Stomach smooth muscle (tissue), 2 donors: ENCODE data around the gene GOSR2.
A peak's percentile ranks its signal among the peaks of the same experiment; 100 is the strongest.
"Not testable (repeated sequence)": the region's sequence is repeated elsewhere in the genome, so short reads cannot be mapped to it uniquely, and the experiment has no call there.

Source experiments
- H3K27ac ChIP-seq: one replicate; pipeline ENCODE4 v1.7.0; 2013; ENCODE audit warnings: mild to moderate bottlenecking, low read length, inconsistent platforms
- H3K27me3 ChIP-seq, 2 donors: one replicate each; pipeline ENCODE4 v1.7.0; 2013; ENCODE audit warnings: low read length in 2 of 2; ENCODE audit not compliant: insufficient read depth in 2 of 2, control insufficient read depth in 1 of 2
- H3K36me3 ChIP-seq, 2 donors: one replicate each; pipeline ENCODE4 v1.7.0; 2013; ENCODE audit warnings: low read length in 2 of 2; ENCODE audit not compliant: control insufficient read depth in 2 of 2, insufficient read depth in 2 of 2
- H3K4me1 ChIP-seq: one replicate; pipeline ENCODE4 v1.7.0; 2013; ENCODE audit warnings: low read length; ENCODE audit not compliant: control insufficient read depth, insufficient read depth
- H3K4me3 ChIP-seq, 2 donors: one replicate each; pipeline ENCODE4 v1.7.0; 2013; ENCODE audit warnings: low read length in 2 of 2
- H3K9ac ChIP-seq, 2 donors: one replicate each; pipeline ENCODE4 v1.7.0; 2013; ENCODE audit warnings: low read length in 2 of 2, mild to moderate bottlenecking in 1 of 2
- H3K9me3 ChIP-seq, 2 donors: one replicate each; pipeline ENCODE4 v1.7.0; 2013; ENCODE audit warnings: low read length in 2 of 2; ENCODE audit not compliant: control insufficient read depth in 2 of 2
- donor health status: healthy.
- donor health status: Pancreatic carcinoma.

GOSR2 gene

DNA sequence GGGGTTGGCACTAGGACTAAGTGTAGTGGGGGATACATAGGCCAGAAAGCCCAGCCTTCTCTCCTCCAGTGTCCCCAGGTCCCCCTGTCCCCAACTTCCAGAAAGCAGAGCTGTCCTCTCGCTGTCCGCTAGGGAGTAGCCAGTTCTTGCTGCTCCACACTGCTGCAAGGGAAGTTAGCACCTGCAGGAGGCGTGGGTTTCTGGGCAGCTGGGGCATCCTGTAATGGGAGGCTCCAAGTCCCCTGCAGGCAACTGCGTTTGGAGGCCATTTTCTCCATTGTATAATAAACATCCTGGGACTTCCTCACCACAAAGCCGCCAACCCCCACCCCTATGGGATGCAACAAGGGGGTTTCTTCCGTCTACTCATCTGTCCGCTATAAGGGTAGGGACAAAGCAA, 54.4 kb downstream of the GOSR2 start:
- H3K9ac ChIP-seq = no peak overlapping the region
- H3K4me3 ChIP-seq = no peak overlapping the region
- H3K36me3 ChIP-seq = no peaks in the 10 kb centered on the region
- peaks cover 19% of the 10 kb centered on the region for H3K4me1 ChIP-seq
- no peak overlapping the region for H3K27ac ChIP-seq
- H3K9me3 ChIP-seq = no peaks in the 10 kb centered on the region
- H3K27me3 ChIP-seq = peaks cover 26 to 28% of the 10 kb centered on the region in 2 donors

DNA sequence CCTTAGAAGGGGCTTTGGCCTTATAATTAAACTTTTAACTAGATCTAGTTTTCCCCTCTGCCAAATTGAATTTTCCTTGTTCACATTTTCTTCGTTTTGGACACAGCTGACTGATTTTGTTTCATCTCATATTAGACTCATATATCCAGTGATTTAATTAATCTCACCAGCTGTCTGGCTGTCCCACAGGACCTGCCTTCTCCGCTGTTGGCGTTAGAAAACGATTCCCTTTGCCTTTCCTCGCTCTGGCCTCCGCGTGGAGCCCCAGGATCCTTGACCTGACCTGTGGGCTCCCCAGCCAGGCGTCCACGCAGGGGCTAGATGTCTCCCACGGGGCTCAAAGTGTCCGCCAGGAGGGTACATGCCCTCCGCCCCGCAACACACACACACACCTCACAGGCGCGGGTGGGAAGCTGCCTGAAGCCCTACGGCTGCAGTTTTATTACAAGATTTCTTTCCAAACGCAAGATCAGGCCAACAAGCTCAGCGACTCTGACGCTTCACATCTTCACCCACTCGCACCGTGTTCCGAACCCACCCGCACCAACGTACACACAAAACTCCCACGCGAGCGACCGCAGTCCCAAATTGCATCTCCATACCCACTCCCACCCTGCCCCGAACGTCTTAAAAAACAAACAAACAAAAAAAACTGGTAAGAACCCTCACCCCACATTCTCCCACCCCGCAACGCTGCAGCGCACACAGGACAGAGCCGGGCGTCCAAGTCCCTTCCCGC, 55.0 kb downstream of the GOSR2 start:
- H3K27me3 ChIP-seq = peaks cover 26 to 28% of the 10 kb centered on the region in 2 donors
- no peak overlapping the region for H3K9ac ChIP-seq
- peak overlapping the region in 1 of 2 donors; percentile 71 for H3K4me3 ChIP-seq
- H3K27ac ChIP-seq = no peak overlapping the region
- no peaks in the 10 kb centered on the region for H3K36me3 ChIP-seq
- H3K4me1 ChIP-seq = peaks cover 17% of the 10 kb centered on the region
- no peaks in the 10 kb centered on the region for H3K9me3 ChIP-seq

DNA sequence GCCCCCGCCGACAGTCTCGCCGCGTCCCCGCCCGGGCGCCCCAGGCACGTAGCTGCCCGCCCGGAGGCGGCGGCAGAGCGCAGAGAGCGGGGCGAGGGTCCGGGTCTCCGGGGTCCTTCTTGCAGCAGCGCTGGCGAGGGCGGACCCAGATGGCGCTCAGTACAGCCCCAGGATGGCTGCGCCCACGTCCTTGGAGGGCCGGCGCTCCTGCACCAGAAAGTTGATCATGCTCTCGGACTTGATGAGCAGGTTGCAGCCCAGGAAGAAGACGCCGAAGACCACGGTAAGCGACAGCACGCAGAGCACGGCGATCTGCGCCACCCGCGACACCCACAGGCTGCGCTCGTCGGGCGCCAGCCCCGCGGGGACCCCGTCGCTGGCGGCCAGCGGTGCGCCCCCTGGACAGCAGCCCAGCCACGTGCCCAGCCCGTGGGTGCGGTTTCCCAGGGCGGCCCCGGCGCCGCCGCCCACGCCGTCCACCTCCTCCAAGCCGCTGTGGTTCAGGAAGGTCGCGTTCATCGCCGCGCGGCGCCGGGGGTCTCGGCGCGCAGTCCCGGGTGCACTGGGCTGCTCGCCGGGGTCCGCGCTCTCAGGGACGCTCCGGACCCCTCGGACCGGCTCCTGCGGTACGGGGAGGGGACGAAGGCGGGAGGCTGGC, 55.7 kb downstream of the GOSR2 start:
- H3K4me3 ChIP-seq = peak overlapping the region; percentile 62 to 71
- no peaks in the 10 kb centered on the region for H3K9me3 ChIP-seq
- no peak overlapping the region for H3K27ac ChIP-seq
- peaks cover 17% of the 10 kb centered on the region for H3K4me1 ChIP-seq
- H3K27me3 ChIP-seq = peaks cover 26 to 28% of the 10 kb centered on the region in 2 donors
- H3K36me3 ChIP-seq = no peaks in the 10 kb centered on the region
- H3K9ac ChIP-seq = no peak overlapping the region

DNA sequence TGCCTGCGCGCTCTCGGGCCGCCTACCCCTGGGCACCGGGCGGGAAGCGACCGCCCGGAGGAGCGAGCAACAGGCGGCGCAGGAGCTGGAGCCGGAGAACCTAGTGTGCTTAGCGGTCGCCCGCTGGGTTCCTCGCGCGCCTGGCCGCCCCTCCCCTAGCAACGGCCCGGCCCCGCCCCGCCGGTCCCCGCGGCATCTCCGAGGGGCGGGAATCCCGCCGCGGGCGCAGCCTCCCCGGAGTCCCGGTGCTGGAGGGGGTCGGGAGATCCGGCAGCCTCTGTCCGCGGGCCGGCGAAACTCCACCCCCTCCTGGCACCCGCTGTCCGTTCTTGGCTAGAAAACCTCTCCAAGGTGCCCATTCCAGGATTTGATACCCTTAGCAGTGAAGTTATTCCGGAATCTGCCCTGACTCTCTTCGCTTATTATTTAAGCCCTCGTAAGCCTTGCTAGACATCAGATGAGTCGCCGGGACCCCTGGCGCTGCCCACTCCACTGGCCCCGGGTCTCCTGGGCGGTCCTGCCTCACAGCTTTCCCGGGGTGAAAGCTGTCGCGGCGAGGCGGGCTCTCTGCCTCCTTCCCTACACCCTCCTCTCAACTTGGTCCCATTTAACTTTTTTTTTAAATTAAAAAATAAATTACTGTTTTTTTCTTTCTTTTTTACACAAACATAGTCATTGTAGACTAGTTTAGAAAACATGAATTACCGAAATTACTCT, 56.3 kb downstream of the GOSR2 start, which contains the start of gene RPRML:
RPRML (minus strand) TSS at position 107 of the 717 bp plus-strand sequence. CDS start 246 bp downstream, outside the sequence.
- H3K4me1 ChIP-seq = peaks cover 17% of the 10 kb centered on the region
- no peaks in the 10 kb centered on the region for H3K9me3 ChIP-seq
- peaks cover 26 to 28% of the 10 kb centered on the region in 2 donors for H3K27me3 ChIP-seq
- no peak within 1 kb of the TSS for H3K9ac ChIP-seq
- H3K4me3 ChIP-seq = peak within 1 kb of the TSS; percentile 62 to 71
- no peaks in the 10 kb centered on the region for H3K36me3 ChIP-seq
- no peak within 1 kb of the TSS for H3K27ac ChIP-seq

DNA sequence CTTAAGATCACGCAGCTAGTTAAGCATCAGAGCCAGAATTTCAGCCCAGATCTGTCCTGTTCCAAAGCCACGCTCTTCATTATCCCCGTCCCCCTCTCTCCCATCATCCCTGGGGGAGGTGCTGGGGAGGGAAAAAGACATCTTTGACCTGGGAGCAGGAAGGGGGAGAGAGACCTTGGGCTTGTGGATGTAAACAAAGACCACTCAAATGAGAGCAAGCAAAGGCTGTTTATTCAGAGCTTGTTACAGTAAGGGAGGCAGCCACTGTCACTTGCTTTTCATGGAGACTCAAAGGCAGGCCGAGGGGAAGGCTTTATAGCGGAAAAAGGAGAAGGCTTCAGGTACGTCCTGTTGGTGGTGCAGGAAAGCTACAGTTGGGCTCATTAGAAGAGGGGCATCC, 59.6 kb downstream of the GOSR2 start:
- Histone ChIP-seq H3K4me3 (no peak overlapping the region), H3K27ac (no peak overlapping the region), H3K4me1 (peaks cover 17% of the 10 kb centered on the region), H3K36me3 (no peaks in the 10 kb centered on the region), H3K27me3 (peaks cover 14 to 19% of the 10 kb centered on the region in 2 donors), H3K9me3 (no peaks in the 10 kb centered on the region), H3K9ac (no peak overlapping the region)

- H3K27ac ChIP-seq = no peak overlapping the region
- H3K9ac ChIP-seq = no peak overlapping the region
- peaks cover 8% of the 10 kb centered on the region for H3K4me1 ChIP-seq
- no peaks in the 10 kb centered on the region for H3K9me3 ChIP-seq
- H3K27me3 ChIP-seq = peaks cover 7 to 10% of the 10 kb centered on the region in 2 donors
- no peaks in the 10 kb centered on the region for H3K36me3 ChIP-seq
- H3K4me3 ChIP-seq = no peak overlapping the region
Measured at GRCh38 chr17:46983782-46984181, 60.8 kb downstream of the GOSR2 start.

GRCh38 chr17:46984341-46984740, 61.4 kb downstream of the GOSR2 start:
- Histone ChIP-seq H3K9ac (no peak overlapping the region), H3K27me3 (peaks cover 2 to 10% of the 10 kb centered on the region in 2 donors), H3K36me3 (no peaks in the 10 kb centered on the region), H3K27ac (no peak overlapping the region), H3K4me3 (no peak overlapping the region), H3K9me3 (no peaks in the 10 kb centered on the region), H3K4me1 (peaks cover 2% of the 10 kb centered on the region)

GRCh38 chr17:46984892-46985291, 61.9 kb downstream of the GOSR2 start:
- no peak overlapping the region for H3K4me3 ChIP-seq
- no peak overlapping the region for H3K27ac ChIP-seq
- H3K9ac ChIP-seq = no peak overlapping the region
- H3K36me3 ChIP-seq = no peaks in the 10 kb centered on the region
- H3K4me1 ChIP-seq = no peaks in the 10 kb centered on the region
- peaks cover 0 to 10% of the 10 kb centered on the region in 2 donors for H3K27me3 ChIP-seq
- no peaks in the 10 kb centered on the region for H3K9me3 ChIP-seq

- no peak overlapping the region for H3K4me3 ChIP-seq
- H3K9ac ChIP-seq = no peak overlapping the region
- H3K27ac ChIP-seq = no peak overlapping the region
- H3K36me3 ChIP-seq = no peaks in the 10 kb centered on the region
- peaks cover 0 to 6% of the 10 kb centered on the region in 2 donors for H3K27me3 ChIP-seq
- H3K4me1 ChIP-seq = no peaks in the 10 kb centered on the region
- no peaks in the 10 kb centered on the region for H3K9me3 ChIP-seq
Measured at GRCh38 chr17:46986366-46986765, 63.4 kb downstream of the GOSR2 start.

GRCh38 chr17:46987927-46988326, 65.0 kb downstream of the GOSR2 start:
- H3K4me3 ChIP-seq, H3K27me3 ChIP-seq, H3K9ac ChIP-seq, H3K27ac ChIP-seq, H3K36me3 ChIP-seq, H3K9me3 ChIP-seq, H3K4me1 ChIP-seq: not testable (repeated sequence)
